ENCODE measurements around the gene SOSTDC1. TPM values are rescaled to one million over a fixed set of nuclear protein-coding genes. Genes with fewer than 3 reads are reported as not detected.
"Not testable (repeated sequence)": the region's sequence is repeated elsewhere in the genome, so short reads cannot be mapped to it uniquely, and the experiment has no call there.

Gene SOSTDC1
- total and polyA plus RNA-seq, 5 donors = 4.3 to 17.2 (median 9.5) TPM

DNA sequence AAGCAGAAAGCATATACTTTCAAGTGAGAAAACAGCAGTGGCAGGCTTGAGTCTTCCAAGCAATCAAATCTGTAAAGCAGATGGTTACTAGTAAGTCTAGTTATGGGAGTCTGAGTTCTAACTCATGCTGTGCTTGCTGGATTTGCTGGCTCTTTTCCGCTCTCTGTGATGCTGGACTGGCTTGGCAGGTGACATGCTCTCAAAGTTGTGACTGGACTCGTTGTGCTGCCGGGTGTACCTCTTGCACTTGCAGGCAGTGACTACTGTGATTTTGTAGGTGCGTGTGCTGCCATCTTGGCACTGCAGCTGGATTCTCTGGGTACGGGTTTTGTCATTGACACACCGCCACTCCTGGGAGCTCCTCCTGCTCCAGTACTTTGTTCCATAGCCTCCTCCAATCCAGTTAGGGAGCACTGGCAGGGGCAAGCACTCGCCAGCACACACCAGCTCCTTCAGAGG lies 3.1 kb downstream of the SOSTDC1 start:
- Histone ChIP-seq H3K27ac (ENCODE audit: low read length) (peak overlapping the region; percentile 51), H3K27me3 (ENCODE audit: control insufficient read depth, insufficient read depth) (no peaks in the 10 kb centered on the region), H3K4me3 (ENCODE audit: low read length) (no peak overlapping the region), H3K4me1 (ENCODE audit: control insufficient read depth, insufficient read depth, low read length) (no peaks in the 10 kb centered on the region), H3K9me3 (ENCODE audit: control insufficient read depth, low read length) (no peaks in the 10 kb centered on the region)
- DNase-seq = peak; percentile 11 to 50 (median 42)
- intact Hi-C loops (cut with DNase I) = no loop called here
- WGBS = 79% methylated on average over 7 of the region's 7 CpGs
- peak; percentile 14 to 36 for ATAC-seq

DNA sequence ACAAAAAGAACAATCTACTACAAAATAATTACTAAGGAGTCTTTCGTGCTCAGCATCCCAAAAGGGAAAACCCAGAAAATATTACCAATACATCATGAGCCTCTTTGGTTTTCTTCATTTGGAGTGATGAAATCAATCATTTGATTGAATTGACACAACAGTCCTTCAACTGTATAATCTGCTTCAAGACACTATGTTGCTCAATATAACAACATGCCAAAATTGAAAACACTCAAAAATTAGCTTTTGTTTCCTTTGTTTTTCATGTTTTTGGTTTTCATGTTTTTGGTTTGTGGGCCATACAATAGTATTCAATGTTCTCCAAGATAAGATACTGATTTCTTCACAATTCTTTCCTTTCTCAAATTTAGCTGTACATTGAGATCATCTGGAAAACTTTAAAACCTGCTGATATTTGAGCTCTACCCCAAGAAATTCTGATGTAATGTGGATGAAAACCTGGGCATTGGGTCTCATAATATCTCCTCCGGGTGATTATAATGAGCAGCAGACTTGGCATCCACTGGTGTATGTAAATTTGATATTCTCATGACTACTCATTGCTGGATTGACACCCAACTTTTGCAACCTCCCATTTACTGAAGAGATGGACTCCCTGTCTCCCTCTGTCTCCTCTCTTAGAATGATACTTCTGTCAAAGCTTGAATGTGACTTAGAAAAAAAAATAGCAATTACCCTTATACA lies 4.6 kb downstream of the SOSTDC1 start:
- Histone ChIP-seq H3K9me3 (ENCODE audit: control insufficient read depth, low read length) (no peaks in the 10 kb centered on the region), H3K4me3 (ENCODE audit: low read length) (no peak overlapping the region), H3K27me3 (ENCODE audit: control insufficient read depth, insufficient read depth) (no peaks in the 10 kb centered on the region), H3K27ac (ENCODE audit: low read length) (no peak overlapping the region), H3K4me1 (ENCODE audit: control insufficient read depth, insufficient read depth, low read length) (no peaks in the 10 kb centered on the region)
- no peak for DNase-seq
- intact Hi-C loops (cut with DNase I) = no loop called here
- ATAC-seq = no peak
- 72% methylated on average over 2 of the region's 2 CpGs for WGBS

DNA sequence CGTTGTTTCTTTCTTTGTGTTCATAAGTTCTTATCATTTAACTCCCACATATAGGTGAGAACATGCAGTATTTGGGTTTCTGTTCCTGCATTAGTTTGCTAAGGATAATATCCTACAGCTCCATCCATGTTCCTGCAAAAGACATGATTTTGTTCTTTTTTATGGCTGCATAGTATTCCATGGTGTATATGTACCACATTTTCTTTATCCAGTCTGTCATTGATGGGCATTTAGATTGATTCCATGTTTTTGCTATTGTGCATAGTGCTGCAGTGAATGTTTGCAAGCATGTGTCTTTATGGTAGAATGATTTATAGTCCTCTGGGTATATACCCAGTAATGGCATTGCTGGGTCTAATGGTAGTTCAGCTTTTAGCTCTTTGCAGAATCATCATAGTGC lies 9.2 kb downstream of the SOSTDC1 start:
- H3K27me3 ChIP-seq (ENCODE audit: control insufficient read depth, insufficient read depth) = not testable (repeated sequence)
- 48% methylated on average over 1 of the region's 1 CpG for WGBS

DNA sequence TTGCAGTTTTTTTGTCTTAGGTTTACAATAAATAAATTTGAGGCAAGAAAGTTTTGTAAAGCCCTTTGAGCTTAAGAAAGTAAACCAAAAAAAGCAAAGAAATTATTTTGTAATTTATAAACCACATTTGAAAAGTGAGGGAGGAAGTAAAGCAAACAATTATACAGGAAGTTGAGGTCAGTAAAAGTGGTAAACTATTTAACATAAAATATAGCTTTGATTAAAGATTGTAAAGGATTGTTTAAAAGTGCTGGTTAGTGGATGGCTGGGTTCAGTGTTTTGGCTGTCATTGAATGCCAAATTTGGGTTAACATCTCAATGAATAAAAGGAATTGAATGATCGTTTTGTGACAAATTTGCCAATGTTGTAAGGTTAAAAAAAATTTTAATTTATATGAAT lies 9.9 kb downstream of the SOSTDC1 start:
- DNase-seq (no peak), ATAC-seq (no peak)
- 63% methylated on average over 1 of the region's 1 CpG for WGBS
- intact Hi-C loops (cut with DNase I) = no loop called here
- no peaks in the 10 kb centered on the region for H3K4me1 ChIP-seq (ENCODE audit: control insufficient read depth, insufficient read depth, low read length)
- no peak overlapping the region for H3K4me3 ChIP-seq (ENCODE audit: low read length)
- H3K27ac ChIP-seq (ENCODE audit: low read length) = no peak overlapping the region
- no peaks in the 10 kb centered on the region for H3K27me3 ChIP-seq (ENCODE audit: control insufficient read depth, insufficient read depth)
- H3K9me3 ChIP-seq (ENCODE audit: control insufficient read depth, low read length) = no peaks in the 10 kb centered on the region

More for the DNA sequence above, 9.2 kb downstream of the SOSTDC1 start:
- H3K4me1 ChIP-seq (ENCODE audit: control insufficient read depth, insufficient read depth, low read length); H3K4me3 ChIP-seq (ENCODE audit: low read length); ATAC-seq; H3K9me3 ChIP-seq (ENCODE audit: control insufficient read depth, low read length); DNase-seq; intact Hi-C loops (cut with DNase I); H3K27ac ChIP-seq (ENCODE audit: low read length): not testable (repeated sequence)

DNA sequence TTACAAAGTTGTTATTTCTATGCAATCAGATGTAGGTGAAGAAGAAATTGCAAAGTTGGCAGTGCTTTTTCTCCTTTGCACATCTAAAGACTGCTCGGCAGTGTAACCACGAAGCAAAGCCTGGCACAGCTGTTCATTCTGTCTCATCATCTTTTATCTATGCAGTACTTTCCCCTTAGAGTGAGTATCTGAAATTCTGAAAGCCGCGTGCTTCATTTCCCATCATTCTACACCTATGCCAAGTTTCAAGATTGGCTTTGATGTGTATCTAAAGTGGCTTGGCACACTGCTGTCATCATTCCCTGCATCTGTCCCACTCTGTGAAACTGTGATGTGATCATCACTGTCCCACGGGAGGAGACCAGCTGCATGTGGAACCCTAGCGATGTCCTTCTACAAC lies 15.2 kb downstream of the SOSTDC1 start:
- Histone ChIP-seq H3K27ac (ENCODE audit: low read length) (no peak overlapping the region), H3K27me3 (ENCODE audit: control insufficient read depth, insufficient read depth) (no peaks in the 10 kb centered on the region), H3K4me3 (ENCODE audit: low read length) (no peak overlapping the region), H3K4me1 (ENCODE audit: control insufficient read depth, insufficient read depth, low read length) (no peaks in the 10 kb centered on the region), H3K9me3 (ENCODE audit: control insufficient read depth, low read length) (no peaks in the 10 kb centered on the region)
- 77% methylated on average over 6 of the region's 6 CpGs for WGBS
- ATAC-seq (no peak), DNase-seq (no peak)
- intact Hi-C loops (cut with DNase I) = no loop called here

DNA sequence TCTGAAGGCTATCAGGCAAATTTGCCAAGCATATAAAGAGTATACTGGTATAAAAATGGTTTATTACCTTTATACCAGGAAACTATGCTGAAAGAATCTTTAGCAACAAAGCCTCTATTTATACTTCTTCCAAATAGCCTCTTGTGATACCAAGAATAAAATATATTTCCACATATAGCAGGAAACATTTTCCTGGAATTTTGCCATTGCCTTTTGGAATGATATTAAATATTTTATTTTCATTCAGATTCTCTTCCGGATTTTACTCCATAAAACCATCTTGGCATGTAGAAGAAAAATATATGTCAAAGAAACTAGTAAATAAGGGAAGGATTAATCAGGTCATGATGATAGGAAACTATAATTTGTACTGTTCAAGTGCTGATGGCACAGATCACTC lies 17.7 kb downstream of the SOSTDC1 start:
- H3K9me3 ChIP-seq (ENCODE audit: control insufficient read depth, low read length) = no peaks in the 10 kb centered on the region

DNA sequence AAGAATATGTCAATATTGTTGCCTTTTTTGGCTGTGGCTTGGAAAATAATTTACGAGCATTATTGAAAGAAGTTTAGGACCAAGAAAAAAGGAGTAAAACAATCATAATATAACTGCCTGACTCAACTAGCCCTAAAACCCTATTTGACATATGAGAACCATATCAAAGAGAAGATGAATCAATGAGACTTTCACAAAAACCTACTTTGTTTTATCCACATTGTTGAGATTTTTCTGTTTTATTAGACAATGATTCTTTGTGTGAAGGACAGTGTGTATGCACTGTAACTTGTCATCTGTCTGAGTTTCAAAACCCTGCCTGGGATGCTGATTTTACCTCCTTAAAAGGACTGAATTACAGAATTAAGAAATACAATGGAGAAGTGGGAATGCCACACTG lies 19.0 kb downstream of the SOSTDC1 start:
- ATAC-seq (no peak), DNase-seq (no peak)
- Histone ChIP-seq H3K27ac (ENCODE audit: low read length) (no peak overlapping the region), H3K4me3 (ENCODE audit: low read length) (no peak overlapping the region), H3K9me3 (ENCODE audit: control insufficient read depth, low read length) (no peaks in the 10 kb centered on the region), H3K4me1 (ENCODE audit: control insufficient read depth, insufficient read depth, low read length) (no peaks in the 10 kb centered on the region), H3K27me3 (ENCODE audit: control insufficient read depth, insufficient read depth) (no peaks in the 10 kb centered on the region)
- WGBS = 93% methylated on average over 1 of the region's 1 CpG
- intact Hi-C loops (cut with DNase I) = no loop called here

More for the DNA sequence above, 17.7 kb downstream of the SOSTDC1 start:
- intact Hi-C loops (cut with DNase I) = no loop called here
- Histone ChIP-seq H3K27ac (ENCODE audit: low read length) (no peak overlapping the region), H3K4me3 (ENCODE audit: low read length) (no peak overlapping the region), H3K27me3 (ENCODE audit: control insufficient read depth, insufficient read depth) (no peaks in the 10 kb centered on the region), H3K4me1 (ENCODE audit: control insufficient read depth, insufficient read depth, low read length) (no peaks in the 10 kb centered on the region)
- WGBS = 41% methylated on average over 1 of the region's 1 CpG
- ATAC-seq (no peak), DNase-seq (no peak)

DNA sequence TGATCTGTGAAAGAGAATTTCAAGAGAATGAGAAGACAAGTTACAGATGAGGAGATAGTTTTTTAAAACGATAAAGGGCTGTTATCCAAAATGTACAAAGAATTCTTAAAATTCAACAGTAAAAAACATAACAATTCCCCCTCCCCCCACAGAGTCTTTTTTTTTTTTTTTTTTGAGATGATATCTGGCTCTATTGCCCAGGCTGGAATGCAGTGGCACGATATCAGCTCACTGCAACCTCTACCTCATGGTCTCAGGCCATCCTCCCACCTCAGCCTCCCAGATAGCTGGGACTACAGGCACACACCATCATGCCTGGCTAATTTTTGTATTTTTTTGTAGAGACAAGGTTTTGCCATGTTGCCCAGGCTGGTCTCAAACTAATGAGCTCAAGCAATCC lies 21.7 kb downstream of the SOSTDC1 start:
- H3K9me3 ChIP-seq (ENCODE audit: control insufficient read depth, low read length); ATAC-seq; H3K4me1 ChIP-seq (ENCODE audit: control insufficient read depth, insufficient read depth, low read length); DNase-seq; H3K4me3 ChIP-seq (ENCODE audit: low read length); intact Hi-C loops (cut with DNase I); H3K27ac ChIP-seq (ENCODE audit: low read length); H3K27me3 ChIP-seq (ENCODE audit: control insufficient read depth, insufficient read depth): not testable (repeated sequence)
- 93% methylated on average over 2 of the region's 2 CpGs for WGBS

DNA sequence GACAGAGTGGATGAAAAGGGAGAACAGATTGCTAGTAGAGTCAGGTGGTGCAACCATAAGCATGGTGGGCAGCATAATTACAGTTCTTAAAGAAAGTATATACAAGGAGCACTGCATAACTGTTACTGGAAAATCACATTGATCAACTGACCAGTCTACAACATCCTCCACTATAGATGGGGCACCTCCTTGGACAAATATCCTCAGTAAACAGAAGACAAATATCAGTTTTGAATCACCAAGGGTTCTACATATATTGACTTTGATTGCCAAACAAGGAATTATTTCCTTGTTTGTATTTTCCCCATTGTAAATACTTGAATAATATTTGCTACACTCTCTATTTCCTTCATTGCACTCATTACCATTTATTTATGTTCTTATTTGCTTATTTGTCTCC lies 26.6 kb downstream of the SOSTDC1 start:
- Histone ChIP-seq H3K4me3 (ENCODE audit: low read length) (no peak overlapping the region), H3K4me1 (ENCODE audit: control insufficient read depth, insufficient read depth, low read length) (no peaks in the 10 kb centered on the region), H3K27ac (ENCODE audit: low read length) (no peak overlapping the region), H3K9me3 (ENCODE audit: control insufficient read depth, low read length) (no peaks in the 10 kb centered on the region), H3K27me3 (ENCODE audit: control insufficient read depth, insufficient read depth) (no peaks in the 10 kb centered on the region)
- intact Hi-C loops (cut with DNase I) = loop anchor here in 2 of 4 donors (10.0 kb wide), 1 partner anchor 126 kb away; no protein-coding TSS in a partner anchor
- no peak for ATAC-seq
- no peak for DNase-seq

DNA sequence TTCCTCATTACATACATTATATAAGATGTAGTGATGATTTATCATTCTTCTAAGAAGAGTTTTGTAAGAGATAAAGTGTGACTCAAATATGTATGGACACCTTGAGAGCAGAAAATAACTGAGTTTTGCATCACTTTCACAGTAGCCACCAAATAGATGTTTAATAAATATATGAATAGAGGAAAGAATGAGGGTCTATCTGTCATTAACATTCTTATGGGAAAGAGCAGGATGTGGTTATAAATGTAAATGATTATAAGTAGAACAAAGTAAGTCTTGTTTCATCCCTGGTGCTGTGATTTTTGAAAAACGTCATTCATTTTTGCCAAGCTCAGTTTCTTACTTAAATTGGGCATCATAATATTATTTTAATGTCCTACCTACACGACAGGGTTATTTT lies 29.2 kb downstream of the SOSTDC1 start:
- no peak overlapping the region for H3K27ac ChIP-seq (ENCODE audit: low read length)
- no peak overlapping the region for H3K4me3 ChIP-seq (ENCODE audit: low read length)
- H3K9me3 ChIP-seq (ENCODE audit: control insufficient read depth, low read length) = no peaks in the 10 kb centered on the region
- intact Hi-C loops (cut with DNase I) = loop anchor here in 2 of 4 donors (10.0 kb wide), 1 partner anchor 128 kb away; no protein-coding TSS in a partner anchor
- WGBS = 81% methylated on average over 2 of the region's 2 CpGs
- H3K4me1 ChIP-seq (ENCODE audit: control insufficient read depth, insufficient read depth, low read length) = no peaks in the 10 kb centered on the region
- ATAC-seq (no peak), DNase-seq (no peak)
- no peaks in the 10 kb centered on the region for H3K27me3 ChIP-seq (ENCODE audit: control insufficient read depth, insufficient read depth)

DNA sequence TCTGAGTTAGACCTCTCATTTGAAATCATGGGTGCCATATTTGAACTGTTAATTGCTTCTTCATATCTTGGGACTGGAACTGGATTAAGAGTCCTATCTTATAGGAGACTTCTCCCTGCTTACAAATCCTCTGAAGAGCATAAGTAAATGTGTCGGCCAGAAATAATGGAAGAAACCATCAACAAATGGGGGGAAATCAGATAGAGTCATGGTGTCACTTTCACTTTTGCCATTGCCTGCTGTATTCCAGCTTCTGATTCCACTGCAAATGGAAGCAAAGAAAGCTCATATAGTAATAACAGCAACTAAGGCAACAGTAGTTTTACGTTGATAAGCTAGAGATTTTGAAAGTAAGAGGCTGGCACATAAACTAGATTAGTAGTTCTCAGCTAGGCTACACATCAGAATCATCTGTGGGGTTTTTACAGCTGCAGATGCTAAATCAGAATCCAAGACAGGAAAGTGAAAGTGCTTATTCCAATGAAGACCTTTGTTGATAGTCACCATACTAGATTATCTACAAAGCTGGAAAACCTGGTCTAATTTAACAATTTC lies 31.9 kb downstream of the SOSTDC1 start:
- H3K4me3 ChIP-seq (ENCODE audit: low read length) = peak overlapping the region; percentile 28

More for the DNA sequence above, 31.9 kb downstream of the SOSTDC1 start:
- DNase-seq (no peak), ATAC-seq (no peak)
- Histone ChIP-seq H3K9me3 (ENCODE audit: control insufficient read depth, low read length) (no peaks in the 10 kb centered on the region), H3K4me1 (ENCODE audit: control insufficient read depth, insufficient read depth, low read length) (no peaks in the 10 kb centered on the region), H3K27me3 (ENCODE audit: control insufficient read depth, insufficient read depth) (no peaks in the 10 kb centered on the region), H3K27ac (ENCODE audit: low read length) (no peak overlapping the region)
- WGBS = 68% methylated on average over 2 of the region's 2 CpGs
- intact Hi-C loops (cut with DNase I) = loop anchor here in 3 of 4 donors (5.0 to 10.0 kb wide), 2 partner anchors 131 to 134 kb away; no protein-coding TSS in a partner anchor
